Hepatocyte (in vitro differentiated cells): ENCODE data around the gene ARHGEF25. TPM values are rescaled to one million over a fixed set of nuclear protein-coding genes. Genes with fewer than 3 reads are reported as not detected.

Experiments used
- DNase-seq: peaks from one replicate; pipeline ENCODE4 v3.0.0-alpha.2; 2016; ENCODE audit warnings: low spot score
- H2AFZ ChIP-seq: fragments of 200-600 bp; sonication (generic); 2 replicates; pipeline ENCODE4 v1.6.0; 2016; ENCODE audit warnings: antibody characterized with exemption, mild to moderate bottlenecking
- H3K27ac ChIP-seq: fragments of 200-600 bp; sonication (generic); 2 replicates; pipeline ENCODE4 v1.5.1; 2016; ENCODE audit warnings: mild to moderate bottlenecking
- H3K27me3 ChIP-seq: fragments of 200-600 bp; sonication (generic); 2 replicates; pipeline ENCODE4 v1.6.1; 2016
- H3K36me3 ChIP-seq: fragments of 200-600 bp; sonication (generic); replicated peaks from 2 replicates; pipeline ENCODE4 v1.5.1; 2016; ENCODE audit warnings: low read depth; ENCODE audit not compliant: insufficient read depth
- H3K4me1 ChIP-seq: fragments of 200-600 bp; sonication (generic); 2 replicates; pipeline ENCODE4 v1.5.1; 2016; ENCODE audit warnings: mild to moderate bottlenecking, moderate library complexity; ENCODE audit not compliant: insufficient read depth
- H3K4me2 ChIP-seq: fragments of 200-600 bp; sonication (generic); 2 replicates; pipeline ENCODE4 v1.6.0; 2016
- H3K4me3 ChIP-seq: fragments of 200-600 bp; sonication (generic); 2 replicates; pipeline ENCODE4 v1.5.1; 2016; ENCODE audit warnings: mild to moderate bottlenecking
- H3K79me2 ChIP-seq: fragments of 200-600 bp; sonication (generic); 2 replicates; pipeline ENCODE4 v1.6.0; 2017; ENCODE audit warnings: mild to moderate bottlenecking
- H3K9me2 ChIP-seq: fragments of 200-600 bp; sonication (generic); replicated peaks from 2 replicates; pipeline ENCODE4 v1.6.0; 2017; ENCODE audit warnings: mild to moderate bottlenecking; ENCODE audit not compliant: insufficient read depth
- H3K9me3 ChIP-seq: fragments of 200-600 bp; sonication (generic); 2 replicates; pipeline ENCODE4 v1.5.1; 2016; ENCODE audit warnings: low read depth, mild to moderate bottlenecking
- H4K20me1 ChIP-seq: fragments of 200-600 bp; sonication (generic); 2 replicates; pipeline ENCODE4 v1.6.0; 2016; ENCODE audit warnings: mild to moderate bottlenecking; ENCODE audit not compliant: insufficient read depth, poor library complexity, severe bottlenecking
- EZH2 ChIP-seq: fragments of 200-600 bp; sonication (generic); IDR thresholded peaks from 2 replicates; pipeline ENCODE4 v1.6.1; 2016; ENCODE audit warnings: antibody characterized with exemption, mild to moderate bottlenecking, borderline replicate concordance
- EZH2phosphoT487 ChIP-seq: fragments of 200-600 bp; sonication (generic); IDR thresholded peaks from one replicate; pipeline ENCODE4 v1.6.1; 2018; ENCODE audit warnings: antibody characterized with exemption, mild to moderate bottlenecking, low read depth, moderate library complexity; ENCODE audit not compliant: unreplicated experiment, severe bottlenecking
- WGBS: methylation state at CpG from one replicate; pipeline ENCODE4 v1.1.6; 2016; ENCODE audit warnings: low lambda C conversion rate; ENCODE audit errors: missing lambda C conversion rate; 5-methylcytosine and 5-hydroxymethylcytosine counted together
- polyA plus RNA-seq: library from polyadenylated mRNA; unstranded; fragments of >200 nt; fragmentation: Nextera tagmentation; extraction: Ambion mirVana; gene quantifications from 2 replicates; pipeline ENCODE4 v1.2.1, GENCODE V29; 2016
- total RNA-seq: library from RNA; depleted of rRNA; stranded (reverse); fragments of >200 nt; gene quantifications from 2 replicates; pipeline ENCODE4 v1.2.3, GENCODE V29; 2014
- TF ChIP-seq, protein P1 (sequence below): fragments of 200-600 bp; sonication (generic); IDR thresholded peaks from 2 replicates; pipeline ENCODE4 v1.5.1; 2016; ENCODE audit warnings: antibody characterized with exemption, mild to moderate bottlenecking; ENCODE audit not compliant: poor library complexity

The ARHGEF25 gene
- total and polyA plus RNA-seq, 2 experiments from 2014 or later: 0.29 to 12.6 TPM

- peaks cover 10% of the 10 kb centered on the region for H3K4me1 ChIP-seq
- no peaks in the 10 kb centered on the region for H3K9me3 ChIP-seq
- no peak overlapping the region for H3K4me2 ChIP-seq
- no peaks in the 10 kb centered on the region for H4K20me1 ChIP-seq
- TF ChIP-seq EZH2 (no peak), EZH2phosphoT487 (no peak)
- TF ChIP-seq, protein P1, sequence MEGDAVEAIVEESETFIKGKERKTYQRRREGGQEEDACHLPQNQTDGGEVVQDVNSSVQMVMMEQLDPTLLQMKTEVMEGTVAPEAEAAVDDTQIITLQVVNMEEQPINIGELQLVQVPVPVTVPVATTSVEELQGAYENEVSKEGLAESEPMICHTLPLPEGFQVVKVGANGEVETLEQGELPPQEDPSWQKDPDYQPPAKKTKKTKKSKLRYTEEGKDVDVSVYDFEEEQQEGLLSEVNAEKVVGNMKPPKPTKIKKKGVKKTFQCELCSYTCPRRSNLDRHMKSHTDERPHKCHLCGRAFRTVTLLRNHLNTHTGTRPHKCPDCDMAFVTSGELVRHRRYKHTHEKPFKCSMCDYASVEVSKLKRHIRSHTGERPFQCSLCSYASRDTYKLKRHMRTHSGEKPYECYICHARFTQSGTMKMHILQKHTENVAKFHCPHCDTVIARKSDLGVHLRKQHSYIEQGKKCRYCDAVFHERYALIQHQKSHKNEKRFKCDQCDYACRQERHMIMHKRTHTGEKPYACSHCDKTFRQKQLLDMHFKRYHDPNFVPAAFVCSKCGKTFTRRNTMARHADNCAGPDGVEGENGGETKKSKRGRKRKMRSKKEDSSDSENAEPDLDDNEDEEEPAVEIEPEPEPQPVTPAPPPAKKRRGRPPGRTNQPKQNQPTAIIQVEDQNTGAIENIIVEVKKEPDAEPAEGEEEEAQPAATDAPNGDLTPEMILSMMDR: no peak
- H3K36me3 ChIP-seq: no peaks in the 10 kb centered on the region
- WGBS: 84% methylated on average over 8 of the region's 8 CpGs
- H3K27me3 ChIP-seq: peaks cover 100% of the 10 kb centered on the region
- no peak overlapping the region for H2AFZ ChIP-seq
- no peak overlapping the region for H3K27ac ChIP-seq
- DNase-seq: no peak
- H3K4me3 ChIP-seq: no peak overlapping the region
- no peaks in the 10 kb centered on the region for H3K79me2 ChIP-seq
- no peaks in the 10 kb centered on the region for H3K9me2 ChIP-seq
Observed at GRCh38 chr12:57624441-57625220, 13.4 kb downstream of the ARHGEF25 start.

DNA sequence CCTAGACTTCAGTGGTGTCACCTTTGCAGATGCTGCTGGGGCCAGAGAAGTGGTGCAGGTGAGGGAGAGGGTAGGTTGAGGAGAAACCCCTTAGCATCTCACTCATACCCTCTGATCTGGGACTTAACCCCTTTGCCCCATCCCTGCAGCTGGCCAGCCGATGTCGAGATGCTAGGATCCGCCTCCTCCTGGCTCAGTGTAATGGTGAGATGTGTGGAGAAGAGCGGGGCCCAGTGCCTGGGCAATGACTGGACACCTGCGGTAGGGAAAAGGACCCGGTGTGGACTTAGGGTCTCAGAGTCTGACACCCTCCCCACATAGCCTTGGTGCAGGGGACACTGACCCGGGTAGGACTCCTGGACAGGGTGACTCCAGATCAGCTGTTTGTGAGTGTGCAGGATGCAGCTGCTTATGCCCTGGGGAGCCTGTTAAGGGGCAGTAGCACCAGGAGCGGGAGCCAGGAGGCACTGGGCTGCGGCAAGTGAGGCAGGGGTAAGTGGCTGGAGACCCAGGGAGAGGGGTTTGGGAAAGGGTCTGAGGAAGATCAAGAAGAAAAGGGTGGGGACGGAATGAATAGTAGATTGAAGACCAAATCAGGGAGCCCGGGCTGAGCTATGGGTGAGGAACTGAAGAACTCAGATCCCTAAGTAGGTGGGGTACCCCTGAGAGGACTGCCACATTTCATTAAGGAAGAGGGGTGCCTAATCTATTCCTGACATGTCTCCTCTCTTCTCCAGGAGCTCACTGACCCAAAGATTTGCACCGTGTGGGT is 14.2 kb downstream of the ARHGEF25 start:
- WGBS: 83% methylated on average over 12 of the region's 12 CpGs
- Histone ChIP-seq H3K27me3 (peaks cover 100% of the 10 kb centered on the region), H3K4me2 (no peak overlapping the region)

GRCh38 chr12:57626111-57626920 is 15.1 kb downstream of the ARHGEF25 start:
- Histone ChIP-seq H3K36me3 (no peaks in the 10 kb centered on the region), H2AFZ (no peak overlapping the region), H3K27me3 (peaks cover 100% of the 10 kb centered on the region), H3K4me3 (no peak overlapping the region), H4K20me1 (no peaks in the 10 kb centered on the region), H3K27ac (no peak overlapping the region), H3K4me2 (no peak overlapping the region), H3K9me3 (no peaks in the 10 kb centered on the region), H3K79me2 (no peaks in the 10 kb centered on the region), H3K9me2 (no peaks in the 10 kb centered on the region), H3K4me1 (peaks cover 4% of the 10 kb centered on the region)
- TF ChIP-seq, protein P1: no peak
- TF ChIP-seq EZH2phosphoT487 (no peak), EZH2 (no peak)
- WGBS: 67% methylated on average over 13 of the region's 13 CpGs
- DNase-seq: no peak

More for the DNA sequence above, 14.2 kb downstream of the ARHGEF25 start:
- no peaks in the 10 kb centered on the region for H3K79me2 ChIP-seq
- H2AFZ ChIP-seq: no peak overlapping the region
- no peaks in the 10 kb centered on the region for H3K9me2 ChIP-seq
- DNase-seq: no peak
- TF ChIP-seq EZH2phosphoT487: no peak
- TF ChIP-seq EZH2: no peak
- TF ChIP-seq, protein P1: no peak
- H3K4me3 ChIP-seq: no peak overlapping the region
- H3K4me1 ChIP-seq: peaks cover 10% of the 10 kb centered on the region
- H3K27ac ChIP-seq: no peak overlapping the region
- no peaks in the 10 kb centered on the region for H3K36me3 ChIP-seq
- no peaks in the 10 kb centered on the region for H3K9me3 ChIP-seq
- no peaks in the 10 kb centered on the region for H4K20me1 ChIP-seq
